OCI-LY7 (cell line): ENCODE measurements around the gene DTX3.

Source experiments
- CTCF ChIP-seq: fragments of 200-600 bp; sonication (generic); conservative IDR thresholded peaks from 2 replicates; pipeline ENCODE4 v1.5.1; 2014; ENCODE audit warnings: mild to moderate bottlenecking, antibody characterized with exemption, low read length, moderate library complexity, mixed read lengths
- EZH2phosphoT487 ChIP-seq: fragments of 200-600 bp; sonication (generic); IDR thresholded peaks from 2 replicates; pipeline ENCODE4 v1.6.1; 2018; ENCODE audit warnings: low read depth, borderline replicate concordance, mild to moderate bottlenecking, mixed run types, antibody characterized with exemption, low read length, moderate library complexity, mixed read lengths

- TF ChIP-seq EZH2phosphoT487 = no peak
- no peak for TF ChIP-seq CTCF
Measured at GRCh38 chr12:57563358-57563757, 41.3 kb upstream of the DTX3 start.
